ENCODE results near the gene CD28.
"Not testable (repeated sequence)": the region's sequence is repeated elsewhere in the genome, so short reads cannot be mapped to it uniquely, and the experiment has no call there.

CD28 gene

DNA sequence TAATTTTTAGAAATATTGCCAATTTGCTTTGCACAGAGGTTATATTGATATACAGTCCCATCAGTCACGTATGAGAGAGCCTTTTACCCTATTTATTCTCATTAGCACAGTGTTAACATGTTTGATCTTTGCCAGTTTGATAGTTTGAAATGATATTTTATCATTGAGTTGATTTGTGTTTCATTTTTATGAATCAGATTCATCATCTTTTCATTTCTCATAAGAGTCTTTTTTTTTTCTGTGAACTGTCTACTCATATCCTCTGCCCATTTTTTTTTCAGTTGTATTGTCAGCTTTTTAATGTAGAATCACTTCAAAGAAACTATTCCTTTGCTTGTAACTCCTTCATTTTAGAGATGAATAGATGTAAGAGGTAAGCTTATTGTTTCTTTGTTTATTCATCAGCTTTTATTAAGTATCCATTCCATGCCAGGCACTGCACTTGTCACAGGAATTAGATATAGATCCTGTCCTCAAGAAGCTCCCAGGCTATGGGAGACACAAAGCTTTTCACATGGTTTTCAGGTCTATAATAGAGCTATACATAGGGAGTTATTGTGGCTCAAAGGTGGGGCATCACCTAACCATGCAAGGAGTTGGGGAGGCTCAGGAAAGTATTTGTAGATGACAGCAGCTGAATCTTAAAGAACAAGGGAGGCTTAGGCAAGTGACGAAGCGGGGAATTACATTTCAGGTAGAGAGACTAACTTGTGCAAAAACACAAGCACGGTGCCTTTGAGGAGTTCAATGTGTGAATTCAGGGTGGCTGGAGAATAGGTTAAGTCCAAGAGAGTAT lies 42.1 kb downstream of the CD28 start:
- no peak for DNase-seq (ENCODE audit: low read depth)

DNA sequence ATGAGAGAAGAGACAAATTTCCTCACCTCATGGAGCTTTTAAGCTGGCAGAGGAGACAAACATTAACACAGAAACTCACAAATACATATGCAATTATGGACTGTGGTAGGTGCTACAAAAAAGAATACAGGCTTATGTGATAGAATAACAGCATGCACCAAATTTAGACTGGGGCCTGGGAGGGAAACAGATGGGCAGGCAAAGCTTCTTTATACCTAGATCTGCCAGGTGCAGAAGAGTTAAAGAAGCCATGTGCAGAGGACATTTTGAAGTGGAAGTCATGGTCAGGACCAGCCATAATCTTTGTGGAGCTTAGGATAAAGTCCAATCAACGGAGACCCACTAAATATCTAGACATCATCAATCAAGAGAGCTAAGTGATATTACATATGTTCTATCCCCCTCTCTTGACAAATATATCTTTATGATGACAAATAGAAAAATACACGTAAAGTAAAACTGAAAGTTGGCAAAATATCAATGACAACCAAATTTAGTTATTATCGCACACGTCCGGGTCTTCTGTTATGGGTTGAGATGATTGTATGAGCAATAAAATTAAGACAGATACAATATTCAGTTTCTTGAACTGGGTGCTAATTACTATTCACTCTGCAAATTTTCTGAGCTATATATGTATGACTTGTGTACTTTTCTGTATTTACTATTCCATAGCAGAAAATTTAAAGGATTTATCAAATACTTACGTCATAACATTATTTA lies 44.1 kb downstream of the CD28 start:
- DNase-seq (ENCODE audit: low read depth), result no peak

DNA sequence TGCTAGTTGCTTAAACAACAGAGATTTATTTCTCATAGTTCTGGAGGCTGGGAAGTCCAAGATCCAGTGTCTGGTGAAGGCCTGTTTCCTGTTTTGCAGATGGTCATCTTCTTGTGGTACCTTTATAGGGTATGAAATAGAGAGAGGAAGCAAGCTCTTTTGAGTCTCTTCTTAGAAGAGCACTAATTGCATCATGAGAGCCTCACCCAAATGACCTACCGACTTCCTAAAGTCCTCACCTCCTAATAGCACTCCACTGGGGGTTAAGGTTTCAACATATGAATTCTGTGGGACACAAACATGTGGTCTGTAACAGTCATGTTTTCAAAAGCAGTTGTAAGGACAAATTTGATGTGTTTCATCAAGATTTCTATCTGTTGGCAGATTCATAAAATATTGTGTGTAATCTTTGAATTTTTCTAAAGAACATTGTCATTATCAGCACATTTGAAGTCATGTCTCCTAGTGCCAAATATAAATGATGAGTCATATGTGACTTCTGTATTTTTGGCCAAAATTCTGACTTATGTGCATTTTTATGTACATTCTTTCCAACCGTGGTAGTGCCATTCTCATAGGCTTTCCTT lies 45.3 kb downstream of the CD28 start:
- DNase-seq (ENCODE audit: low read depth), result no peak

DNA sequence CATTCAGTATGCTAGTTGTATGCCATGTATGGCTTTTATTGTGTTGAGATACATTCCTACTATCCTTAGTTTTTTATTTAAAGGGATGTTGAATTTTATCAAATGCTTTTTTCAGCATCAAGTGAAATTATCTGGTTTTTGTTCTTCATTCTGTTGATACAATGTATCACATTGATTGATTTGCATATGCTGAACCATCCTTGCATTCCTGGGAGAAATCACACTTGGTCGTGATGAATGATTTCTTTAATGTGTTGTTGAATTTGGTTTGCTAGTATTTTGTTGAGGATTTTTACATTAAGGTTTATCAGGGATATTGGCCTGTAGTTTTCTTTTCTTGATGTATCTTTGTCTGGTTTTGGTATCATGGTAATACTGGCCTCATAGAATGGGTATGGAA lies 49.7 kb downstream of the CD28 start:
- no peak for DNase-seq (ENCODE audit: low read depth)

DNA sequence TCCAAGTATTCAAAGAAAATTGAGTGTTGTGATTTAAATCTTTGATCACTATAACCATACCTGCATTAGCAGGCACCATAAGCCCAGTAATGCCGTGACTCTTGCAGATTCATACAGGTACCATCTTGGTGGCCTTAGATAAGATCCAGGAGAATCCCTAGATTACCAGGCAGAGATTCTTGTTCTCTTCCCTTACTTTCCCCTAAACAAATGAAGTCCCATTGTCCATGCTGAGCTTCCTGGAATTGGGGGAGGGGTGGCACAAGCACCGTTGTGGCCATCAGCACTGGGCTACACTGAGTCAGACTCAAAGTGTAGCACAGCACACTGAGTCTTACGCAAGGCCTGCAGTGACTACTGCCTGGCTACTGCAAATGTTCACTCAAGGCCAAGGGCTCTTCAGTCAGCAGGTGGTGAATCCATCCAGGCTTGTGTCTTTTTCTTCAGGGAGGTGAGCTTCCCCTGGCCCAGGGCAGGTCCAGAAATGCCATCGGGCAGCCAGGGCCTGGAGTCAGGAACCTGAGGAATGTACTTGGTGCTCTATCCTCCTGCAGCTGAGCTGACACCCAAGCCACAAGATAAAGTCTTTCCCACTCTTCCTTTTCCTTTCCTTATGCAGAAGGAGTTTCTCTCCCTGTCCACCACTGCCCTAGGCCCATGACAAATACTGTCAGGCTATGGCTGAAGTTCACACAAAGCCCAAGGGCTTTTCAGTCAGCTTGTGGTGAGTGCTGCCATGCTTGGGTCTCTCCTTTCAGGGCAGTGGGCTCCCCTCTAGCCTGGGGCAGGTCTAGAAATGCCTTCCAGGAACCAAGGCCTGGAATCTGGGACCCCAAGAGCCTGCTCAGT lies 52.6 kb downstream of the CD28 start:
- no peak for DNase-seq (ENCODE audit: low read depth)

DNA sequence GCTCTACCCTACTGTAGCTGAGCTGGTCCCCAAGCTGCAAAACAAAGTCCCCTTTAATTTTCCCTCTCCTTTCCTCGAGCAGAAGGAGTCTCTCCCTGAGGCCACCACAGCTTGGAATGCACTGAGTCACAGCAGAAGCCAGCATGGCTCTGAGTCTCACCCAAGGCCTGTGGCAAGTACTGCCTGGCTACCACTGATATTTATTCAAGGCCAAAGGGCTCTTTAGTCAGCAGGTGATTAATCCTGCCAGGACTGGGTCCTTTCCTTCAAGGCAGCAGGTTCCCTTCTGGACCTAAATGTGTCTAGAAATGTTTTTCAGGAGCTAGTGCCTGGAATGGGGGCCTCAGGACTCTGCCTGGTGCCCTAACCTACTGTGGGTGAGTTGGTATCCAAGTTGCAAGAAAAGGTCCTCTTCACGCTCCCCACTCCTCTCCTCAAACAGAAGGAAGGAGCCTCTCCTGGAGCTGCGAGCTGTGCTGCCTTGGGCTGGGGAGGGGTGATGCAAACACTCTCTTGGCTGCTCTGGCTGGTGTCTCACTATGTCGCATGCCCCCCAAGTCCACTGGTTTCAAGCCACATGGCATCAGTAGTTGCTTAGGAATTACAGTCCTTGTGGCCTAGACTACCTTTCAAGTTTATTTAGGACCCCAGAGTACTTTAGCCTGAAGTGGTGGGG lies 53.4 kb downstream of the CD28 start:
- no peak for DNase-seq (ENCODE audit: low read depth)

DNA sequence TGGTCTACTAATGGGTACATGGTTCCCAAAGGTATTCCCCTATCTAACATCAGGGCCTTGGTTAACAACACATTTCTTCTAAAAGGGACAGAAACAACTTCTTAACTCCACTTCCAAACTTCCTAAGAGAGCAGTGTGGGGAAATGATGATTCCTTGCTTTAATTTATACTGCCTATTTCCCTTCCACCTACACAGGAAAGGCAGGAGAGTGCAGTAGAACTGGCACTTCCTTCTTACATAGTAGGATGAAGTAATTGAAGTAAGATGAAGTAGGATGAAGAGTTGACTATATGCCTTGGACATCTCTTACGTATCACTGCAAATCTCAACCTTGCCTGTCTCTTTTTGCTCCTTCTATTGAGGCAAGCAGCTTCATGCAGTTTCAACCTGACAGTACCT lies 54.7 kb downstream of the CD28 start:
- no peak for DNase-seq (ENCODE audit: low read depth)

DNA sequence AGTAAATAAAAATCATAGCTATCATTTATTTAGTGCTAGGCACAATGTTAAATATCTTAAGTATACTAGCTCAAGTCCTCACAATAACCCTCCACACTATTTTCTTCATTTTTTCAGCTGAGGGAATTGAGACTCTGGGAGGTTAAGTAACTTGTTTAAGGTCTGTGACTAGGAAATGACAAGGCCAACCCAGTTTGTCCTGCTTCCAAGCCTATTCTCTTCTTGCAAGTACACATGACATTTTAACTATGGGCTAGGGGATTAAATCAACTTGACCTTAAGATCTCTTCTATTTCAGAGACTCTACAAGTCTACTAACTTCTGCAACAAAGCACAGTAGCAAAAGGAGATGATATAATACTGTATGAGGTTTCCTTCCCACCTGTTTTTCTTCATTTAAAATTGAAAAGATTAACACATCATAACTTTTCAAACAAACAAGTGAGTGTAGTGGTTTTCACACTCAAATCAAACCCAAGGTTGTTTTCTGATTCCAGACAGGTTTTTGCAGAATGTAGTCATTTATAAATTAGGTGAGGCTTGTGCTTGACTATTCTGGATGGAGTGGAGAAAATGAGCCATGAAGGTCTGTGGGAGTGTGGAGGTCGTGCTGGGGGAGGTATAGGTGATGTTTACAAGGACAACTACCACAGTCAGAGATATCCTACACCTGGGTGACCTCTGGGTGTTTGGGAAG lies 57.0 kb downstream of the CD28 start:
- peak; percentile 47 for DNase-seq (ENCODE audit: low read depth)

DNA sequence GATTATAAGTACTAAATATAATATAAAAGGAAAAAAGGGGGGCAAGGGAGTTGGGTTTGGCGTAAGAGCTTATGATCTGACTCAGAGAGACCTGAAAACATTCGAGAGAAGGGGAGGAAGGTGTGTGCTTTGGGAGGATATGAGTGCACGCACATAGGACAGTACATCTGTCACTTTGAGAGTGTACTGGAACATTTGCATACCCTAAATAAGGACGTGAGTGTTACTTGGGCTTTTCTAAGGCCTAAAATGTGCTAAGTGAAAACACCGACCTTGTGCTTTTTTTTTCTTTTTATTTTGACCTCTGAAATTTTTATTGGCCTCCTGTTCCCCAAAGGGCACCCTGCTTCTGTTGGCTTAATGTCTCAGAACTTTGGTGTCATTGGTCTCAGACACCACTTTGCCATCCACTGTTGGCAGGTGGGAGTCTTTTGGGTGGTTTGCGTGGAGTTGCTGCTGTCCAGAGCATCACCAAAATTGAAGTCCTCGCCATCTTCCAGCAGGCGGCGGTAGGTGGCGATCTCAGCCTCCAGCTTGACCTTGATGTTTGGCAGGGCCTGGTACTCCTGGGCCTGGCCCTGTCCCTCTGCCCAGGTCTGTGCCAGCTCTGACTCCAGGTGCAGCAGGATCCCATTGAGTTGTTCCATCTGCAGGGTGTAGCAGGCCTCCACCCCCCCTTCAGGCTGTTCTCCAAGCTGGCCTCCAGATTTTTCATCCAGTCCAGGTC lies 57.7 kb downstream of the CD28 start:
- no peak for DNase-seq (ENCODE audit: low read depth)

DNA sequence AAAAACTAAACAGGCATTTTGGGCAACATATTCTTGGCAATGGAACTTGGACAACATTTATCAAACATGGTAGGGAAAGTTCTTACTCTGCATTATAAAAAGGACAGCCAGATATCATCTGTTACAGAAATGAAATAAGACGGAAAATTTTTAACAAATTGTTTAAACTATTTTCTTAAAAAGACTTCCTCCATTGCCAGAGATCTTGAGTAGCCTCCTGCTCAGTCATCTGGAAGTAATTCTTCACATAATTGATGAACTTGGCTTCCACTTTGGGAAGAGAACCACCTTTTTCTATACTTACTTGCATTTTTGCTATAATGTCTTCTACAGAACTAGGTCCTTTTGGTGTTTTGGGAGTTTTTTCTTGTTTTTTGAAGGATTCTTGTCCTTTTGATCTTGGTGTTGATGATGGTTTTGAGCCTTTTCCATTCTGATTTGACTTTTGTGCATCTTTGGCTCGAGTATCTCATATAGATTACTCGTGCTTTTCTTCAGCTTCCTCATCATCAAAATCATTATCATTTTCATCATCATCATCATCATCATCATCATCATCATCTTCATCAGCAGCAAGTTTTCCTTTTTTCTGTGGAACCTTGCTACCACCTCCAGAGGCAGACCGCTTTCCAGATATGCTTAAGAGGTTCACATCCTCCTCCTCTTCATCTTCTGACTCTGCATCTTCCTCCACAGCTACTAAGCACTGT lies 66.2 kb downstream of the CD28 start:
- no peak for DNase-seq (ENCODE audit: low read depth)

DNA sequence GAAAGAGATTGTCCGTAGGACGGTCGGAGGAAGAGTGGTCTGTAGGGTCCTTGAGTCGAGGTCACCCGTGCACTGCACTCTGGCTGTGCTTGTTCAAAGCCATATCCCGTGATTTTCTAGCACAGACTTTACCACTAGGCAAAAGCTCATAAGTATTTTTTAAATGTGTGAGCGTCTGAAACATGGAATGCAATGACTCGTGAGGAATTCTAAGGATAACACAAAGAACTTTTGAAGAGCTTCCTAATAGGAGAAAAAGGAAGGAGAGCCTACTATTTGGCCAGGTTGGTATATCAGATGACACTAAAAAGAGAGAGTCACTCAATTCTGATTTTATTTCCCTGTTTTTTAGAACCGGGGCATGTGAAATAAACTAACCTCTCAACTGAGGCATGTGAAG lies 68.3 kb downstream of the CD28 start:
- no peak for DNase-seq (ENCODE audit: low read depth)

DNA sequence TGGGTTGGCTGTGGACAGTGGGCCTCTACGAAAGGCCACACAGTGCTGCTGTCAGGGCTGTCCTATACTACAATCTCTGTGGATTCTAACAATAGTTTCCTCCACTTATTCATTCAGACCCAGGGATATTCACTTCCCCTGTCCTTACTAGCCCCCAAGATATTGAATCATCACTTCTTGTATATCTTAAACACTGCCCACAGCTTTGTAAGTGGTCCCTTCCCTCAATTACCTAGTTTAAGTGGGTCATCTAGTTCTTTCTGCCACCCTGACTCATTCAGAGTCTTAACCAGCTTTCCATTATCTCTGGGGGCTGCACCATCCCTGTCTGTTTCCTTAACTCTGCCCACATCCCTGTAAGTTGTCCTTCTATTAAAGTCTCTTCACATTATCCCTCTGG lies 69.2 kb downstream of the CD28 start:
- DNase-seq (ENCODE audit: low read depth), result no peak

DNA sequence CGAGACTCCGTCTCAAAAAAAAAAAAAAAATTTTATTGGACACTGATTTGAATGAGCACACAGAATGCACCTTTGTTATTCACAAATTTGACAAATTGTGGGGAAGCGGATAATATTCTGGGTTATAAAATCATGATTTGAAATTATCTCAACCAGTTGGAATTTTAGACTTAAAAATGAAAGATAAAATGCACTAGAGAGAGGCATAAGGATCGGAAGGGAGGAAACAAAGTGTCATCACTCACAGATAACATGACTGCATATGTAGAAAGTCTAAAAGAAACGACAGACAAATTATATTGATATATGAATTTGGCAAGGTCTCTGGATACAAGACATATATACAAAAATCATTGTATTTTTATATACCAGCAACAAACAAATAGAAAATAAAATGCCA lies 70.6 kb downstream of the CD28 start:
- DNase-seq (ENCODE audit: low read depth), result no peak

DNA sequence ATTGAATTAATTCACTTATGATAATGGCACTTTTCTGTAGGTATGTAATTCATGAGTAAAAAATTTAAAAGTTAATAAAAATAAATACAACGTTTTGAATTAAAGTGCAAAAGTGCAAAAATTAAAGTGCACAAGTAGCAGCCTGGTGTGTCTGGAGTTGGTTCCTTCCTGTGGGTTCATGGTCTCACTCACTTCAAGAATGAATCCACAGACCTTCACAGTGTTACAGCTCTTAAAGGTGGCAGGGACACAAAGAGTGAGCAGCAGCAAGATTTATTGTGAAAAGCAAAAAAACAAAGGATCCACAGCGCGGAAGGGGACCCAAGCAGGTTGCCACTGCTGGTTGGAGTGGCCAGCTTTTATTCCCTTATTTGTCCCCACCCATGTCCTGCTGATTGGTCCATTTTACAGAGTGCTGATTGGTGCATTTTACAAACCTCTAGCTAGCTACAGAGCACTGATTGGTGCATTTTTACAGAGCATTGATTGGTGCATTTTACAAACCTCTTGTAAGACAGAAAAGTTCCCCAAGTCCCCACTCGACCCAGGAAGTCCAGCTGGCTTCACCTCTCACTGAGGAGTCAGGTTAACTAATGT lies 73.1 kb downstream of the CD28 start:
- not testable (repeated sequence) for DNase-seq (ENCODE audit: low read depth)

DNA sequence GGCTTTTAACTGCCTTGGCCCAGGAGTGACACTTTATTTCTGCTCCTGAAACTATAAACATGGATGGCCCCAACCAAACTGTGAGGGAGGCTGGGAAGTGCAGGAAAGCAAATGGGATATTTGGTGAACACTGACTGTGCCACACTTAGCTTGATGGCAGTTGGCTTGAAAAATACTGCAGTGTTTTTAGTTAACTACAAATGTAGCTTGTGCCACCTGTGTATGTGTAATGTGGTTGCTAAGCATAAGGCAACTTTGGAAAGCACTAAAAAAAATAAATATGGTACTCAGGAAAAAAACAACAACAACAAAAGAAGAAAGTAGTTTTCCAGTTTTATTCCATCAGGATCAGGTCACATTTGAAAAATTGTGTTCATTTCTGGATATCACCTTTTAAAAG lies 73.8 kb downstream of the CD28 start:
- DNase-seq (ENCODE audit: low read depth), result no peak

DNA sequence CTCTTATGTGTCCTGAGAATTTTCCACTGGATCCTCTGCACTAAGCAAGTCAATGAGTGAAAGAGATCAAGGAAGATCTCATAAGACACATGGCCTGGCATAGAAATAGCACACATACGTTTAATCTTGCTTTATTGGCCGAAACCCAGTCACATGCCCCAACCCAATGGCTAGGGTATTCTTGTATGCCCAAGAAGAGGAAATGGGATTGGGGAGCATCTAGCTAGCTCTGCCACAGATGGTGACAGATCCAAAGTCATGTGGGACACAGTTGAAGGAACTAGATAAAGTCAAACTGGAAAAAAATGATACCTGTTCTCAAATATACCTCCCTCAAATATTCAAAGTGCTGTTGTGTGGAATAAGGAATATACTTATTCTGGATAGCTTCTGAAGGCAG lies 74.7 kb downstream of the CD28 start:
- no peak for DNase-seq (ENCODE audit: low read depth)

DNA sequence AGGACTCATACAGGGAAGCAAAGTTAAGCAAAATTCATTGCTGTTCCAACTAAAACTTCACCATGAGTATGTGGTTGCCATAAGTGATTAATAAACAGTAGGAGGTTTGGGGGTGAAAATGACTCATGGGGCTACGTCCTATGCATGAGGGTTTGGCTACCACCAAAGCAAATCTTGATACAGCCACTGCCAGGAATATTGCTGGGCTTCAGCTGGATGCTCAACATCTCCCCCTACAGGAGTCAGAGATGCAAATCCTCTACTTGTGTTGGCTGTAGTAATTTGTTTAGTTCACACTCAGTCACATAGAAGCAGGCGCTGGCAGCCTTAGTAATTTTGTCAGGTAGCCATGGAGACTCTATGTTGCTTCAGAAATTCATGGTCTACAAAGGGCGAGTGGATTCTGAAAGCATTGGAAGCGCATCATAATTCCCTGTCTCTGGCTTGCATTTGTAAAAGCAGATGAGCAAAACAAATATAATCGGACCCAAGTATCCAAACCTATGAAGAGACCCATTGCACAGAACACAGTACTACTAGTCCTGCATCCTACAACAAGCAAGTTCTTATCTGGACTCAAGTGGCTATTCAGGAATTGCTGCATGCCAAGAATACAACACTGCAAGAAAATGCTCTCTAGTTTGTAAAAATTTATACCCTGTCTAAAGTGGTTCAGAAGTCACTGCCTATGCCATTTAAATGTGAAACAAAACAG lies 76.0 kb downstream of the CD28 start:
- DNase-seq (ENCODE audit: low read depth), result peak; percentile 74

DNA sequence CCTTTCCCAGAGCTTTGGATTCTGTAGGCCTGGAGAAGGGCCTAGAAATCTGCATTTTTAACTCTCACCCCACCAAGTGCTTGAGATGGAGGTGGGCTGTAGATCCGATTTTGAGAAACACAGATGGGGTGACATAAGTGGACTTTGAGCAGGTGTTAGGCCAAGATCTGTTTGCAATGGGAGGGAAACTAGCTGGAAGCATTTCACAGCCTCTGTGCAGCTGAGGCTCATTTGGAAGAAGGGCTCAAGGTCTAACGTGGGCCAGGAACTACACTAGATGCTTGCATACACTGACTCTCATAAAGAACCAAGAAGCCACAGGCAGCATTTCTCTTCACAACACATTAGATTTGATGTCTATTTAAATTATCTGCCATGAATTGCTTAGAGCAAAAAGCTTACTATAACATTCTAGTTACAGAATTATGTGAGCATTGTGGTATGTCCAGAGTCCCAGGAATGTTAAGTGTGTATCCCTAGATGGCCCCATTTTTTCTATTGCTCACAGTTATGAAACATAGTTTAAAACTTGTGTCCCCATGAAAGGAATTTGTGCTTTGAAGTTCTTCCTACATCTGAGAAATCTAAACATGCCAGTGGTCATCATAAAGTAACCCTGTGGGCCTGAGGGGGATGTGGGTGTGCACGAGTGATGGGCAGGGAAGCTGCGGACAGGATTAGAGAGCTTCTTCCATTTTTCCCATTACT lies 77.2 kb downstream of the CD28 start:
- no peak for DNase-seq (ENCODE audit: low read depth)
